Psoas muscle (tissue), 8 donors: ENCODE data around the gene PACS2. TPM values are rescaled to one million over a fixed set of nuclear protein-coding genes. Genes with fewer than 3 reads are reported as not detected.

Source experiments
- ATAC-seq, 4 donors: fragments of 200-7000 bp; cut with Tn5 transposase; one replicate each; pipeline ENCODE4 v1.9.1; 2020; ENCODE audit warnings: moderate library complexity in 3 of 4, mild to moderate bottlenecking in 2 of 4
- DNase-seq, 2 donors: peaks; one replicate each; pipeline ENCODE4 v3.0.0-alpha.2; 2020
- H3K27ac ChIP-seq: fragments of 200-600 bp; one replicate; pipeline ENCODE4 v1.8.0; 2022
- H3K27me3 ChIP-seq, 3 donors: fragments of 200-600 bp in 1 of 3; one replicate each; pipeline versions ENCODE4 v1.6.1 to v1.8.0; 2013 to 2022; ENCODE audit warnings: low read length in 2 of 3, mild to moderate bottlenecking in 2 of 3, moderate library complexity in 1 of 3; ENCODE audit not compliant: insufficient read depth in 3 of 3
- H3K36me3 ChIP-seq, 2 donors: fragments of 200-600 bp in 1 of 2; one replicate each; pipeline versions ENCODE4 v1.6.1 to v1.8.0; 2013 to 2022; ENCODE audit warnings: low read depth in 1 of 2, mild to moderate bottlenecking in 1 of 2, moderate library complexity in 1 of 2; ENCODE audit not compliant: insufficient read depth in 1 of 2
- H3K4me1 ChIP-seq: fragments of 200-600 bp; one replicate; pipeline ENCODE4 v1.8.0; 2022
- H3K4me3 ChIP-seq: fragments of 200-600 bp; one replicate; pipeline ENCODE4 v1.8.0; 2022; ENCODE audit warnings: mild to moderate bottlenecking
- H3K9me3 ChIP-seq: fragments of 200-600 bp; one replicate; pipeline ENCODE4 v1.8.0; 2022
- CTCF ChIP-seq: fragments of 200-600 bp; IDR thresholded peaks from one replicate; pipeline ENCODE4 v1.8.0; 2022; ENCODE audit warnings: antibody characterized with exemption
- WGBS, 3 donors: extraction: QIAGEN DNeasy Blood & Tissue Kit; methylation state at CpG; one replicate each; pipeline versions ENCODE4 v1.1.6 to v1.1.7; 2013; 5-methylcytosine and 5-hydroxymethylcytosine counted together
- intact Hi-C, 2 donors: fragments of 100-400 bp; cut with DNase I; formaldehyde crosslinking; loops; one replicate each; pipeline versions ENCODE4 v1.11.0 to v1.14.2; 2022
- polyA plus RNA-seq, 3 donors: library from polyadenylated mRNA; stranded (reverse); fragments of 200-250 nt; gene quantifications; one replicate each; pipeline ENCODE4 v1.2.3, GENCODE V29; 2013
- total RNA-seq, 4 donors: library from RNA; stranded (reverse); fragmentation: NEBNext Ultra II Directional in 2 of 4; extraction: Animal tissue kit (Norgen Biotek cat#: 25700) in 2 of 4; gene quantifications; one replicate each; pipeline versions ENCODE4 v1.2.1 to v1.2.4, GENCODE V29; 2021 to 2023
- donor health status: healthy with polysubstance abuse.
- donor health status: DM: no; HTN: no; CAD: no; lungs with moderate emphysema.
- donor health status: Bipolar disorder and iron deficiency.
- donor health status: healthy.
- donor health status: DM: yes; HTN: yes; CAD: no.
- donor health status: DM: no; HTN: no; CAD: no.
- donor health status: DM: no; HTN: no; CAD: no.
- donor health status: DM: yes; HTN: yes; CAD: no.

Gene PACS2
- total and polyA plus RNA-seq, 7 donors, result 57.1 to 83.1 (median 72.8) TPM

- no peaks in the 10 kb centered on the region for H3K9me3 ChIP-seq
- peaks cover 5% of the 10 kb centered on the region for H3K4me1 ChIP-seq
- no peak overlapping the region for H3K27ac ChIP-seq
- no peaks in the 10 kb centered on the region for H3K27me3 ChIP-seq
- WGBS, 3 donors, result 85 to 90% (median 87%) methylated on average over 11 of the region's 11 CpGs
- ATAC-seq (no peak), DNase-seq (no peak)
- no peak overlapping the region for H3K4me3 ChIP-seq
- H3K36me3 ChIP-seq, result peaks cover 0 to 9% of the 10 kb centered on the region in 2 donors
- intact Hi-C loops, result loop anchor here in 1 of 2 donors (5.0 kb wide), 1 partner anchor 182 kb away; no protein-coding TSS in a partner anchor
- TF ChIP-seq CTCF, result no peak
Observed at GRCh38 chr14:105269405-105269804, 45.1 kb upstream of the PACS2 start.

GRCh38 chr14:105271224-105271890, 43.2 kb upstream of the PACS2 start:
- no peaks in the 10 kb centered on the region for H3K9me3 ChIP-seq
- TF ChIP-seq CTCF, result no peak
- ATAC-seq (no peak), DNase-seq (no peak)
- WGBS, 3 donors, result 81 to 84% (median 81%) methylated on average over 16 to 22 of the region's 22 CpGs
- H3K27me3 ChIP-seq, result no peaks in the 10 kb centered on the region
- H3K4me3 ChIP-seq, result no peak overlapping the region
- H3K27ac ChIP-seq, result no peak overlapping the region
- peaks cover 0 to 3% of the 10 kb centered on the region in 2 donors for H3K36me3 ChIP-seq
- intact Hi-C loops, result loop anchor here in 1 of 2 donors (5.0 kb wide), 1 partner anchor 81 kb away; no protein-coding TSS in a partner anchor
- H3K4me1 ChIP-seq, result peaks cover 14% of the 10 kb centered on the region

GRCh38 chr14:105272623-105273022, 41.9 kb upstream of the PACS2 start:
- no peak overlapping the region for H3K27ac ChIP-seq
- intact Hi-C loops, result loop anchor here in 1 of 2 donors (5.0 kb wide), 1 partner anchor 80 kb away; no protein-coding TSS in a partner anchor
- H3K27me3 ChIP-seq, result no peaks in the 10 kb centered on the region
- ATAC-seq (no peak), DNase-seq (no peak)
- H3K9me3 ChIP-seq, result no peaks in the 10 kb centered on the region
- H3K4me3 ChIP-seq, result no peak overlapping the region
- peaks cover 17% of the 10 kb centered on the region for H3K4me1 ChIP-seq
- H3K36me3 ChIP-seq, result no peaks in the 10 kb centered on the region
- 88 to 91% (median 90%) methylated on average over 15 of the region's 15 CpGs for WGBS, 3 donors
- no peak for TF ChIP-seq CTCF

GRCh38 chr14:105273062-105273461, 41.5 kb upstream of the PACS2 start:
- Histone ChIP-seq H3K36me3 (no peaks in the 10 kb centered on the region), H3K9me3 (no peaks in the 10 kb centered on the region), H3K4me1 (peaks cover 20% of the 10 kb centered on the region), H3K4me3 (no peak overlapping the region), H3K27ac (no peak overlapping the region), H3K27me3 (no peaks in the 10 kb centered on the region)
- TF ChIP-seq CTCF, result no peak
- DNase-seq, result no peak
- WGBS, 3 donors, result 78 to 94% (median 88%) methylated on average over 12 of the region's 12 CpGs
- no peak for ATAC-seq
- intact Hi-C loops, result loop anchor here in 1 of 2 donors (5.0 kb wide), 1 partner anchor 79 kb away; no protein-coding TSS in a partner anchor
